H1 (cell line): ENCODE results near the gene PLTP. TPM values are rescaled to one million over a fixed set of nuclear protein-coding genes. Genes with fewer than 3 reads are reported as not detected.

Source experiments
- CBX8 ChIP-seq: fragments of 300-800, 300-1000 bp; sonication (generic); IDR thresholded peaks from 2 replicates; pipeline ENCODE4 v1.7.1; 2016; ENCODE audit warnings: low read depth, low read length, borderline replicate concordance
- CEBPB ChIP-seq: IDR thresholded peaks from 2 replicates; pipeline ENCODE4 v1.6.1; 2012; ENCODE audit warnings: low read depth, low read length
- CHD2 ChIP-seq: IDR thresholded peaks from 2 replicates; pipeline ENCODE4 v1.6.1; 2012; ENCODE audit warnings: low read length, improper control_type of control experiment
- EGR1 ChIP-seq: IDR thresholded peaks from 2 replicates; pipeline ENCODE4 v1.6.1; 2011; ENCODE audit warnings: low read depth, low read length, borderline replicate concordance
- EP300 ChIP-seq, 2 experiments: IDR thresholded peaks; 1 replicate in 1 of 2; 2 replicates in 1 of 2; pipeline ENCODE4 v1.6.1; 2011 to 2012; ENCODE audit warnings: low read depth in 2 of 2, low read length in 2 of 2, mild to moderate bottlenecking in 2 of 2, borderline replicate concordance in 1 of 2, inconsistent platforms in 1 of 2, moderate library complexity in 1 of 2
- FOSL1 ChIP-seq: IDR thresholded peaks from 2 replicates; pipeline ENCODE4 v1.6.1; 2011; ENCODE audit warnings: mild to moderate bottlenecking, low read depth, low read length, moderate library complexity; ENCODE audit not compliant: insufficient read depth
- JUN ChIP-seq: IDR thresholded peaks from 2 replicates; pipeline ENCODE4 v1.6.1; 2011; ENCODE audit warnings: low read depth, mild to moderate bottlenecking, improper control_type of control experiment, low read length
- MAFK ChIP-seq: IDR thresholded peaks from 2 replicates; pipeline ENCODE4 v1.6.1; 2012; ENCODE audit warnings: low read depth, mild to moderate bottlenecking, improper control_type of control experiment, low read length
- MAX ChIP-seq: IDR thresholded peaks from 2 replicates; pipeline ENCODE4 v1.6.1; 2012; ENCODE audit warnings: inconsistent platforms
- POLR2A ChIP-seq, 2 experiments: IDR thresholded peaks; 1 replicate in 1 of 2; 2 replicates in 1 of 2; pipeline ENCODE4 v1.6.1; 2011; ENCODE audit warnings: low read depth in 2 of 2, low read length in 2 of 2, mild to moderate bottlenecking in 2 of 2; ENCODE audit errors: control extremely low read depth in 1 of 2
- RBBP5 ChIP-seq: IDR thresholded peaks from 2 replicates; pipeline ENCODE4 v1.7.1; 2012; ENCODE audit warnings: low read depth, mild to moderate bottlenecking, inconsistent platforms, low read length, moderate library complexity, borderline replicate concordance
- RFX5 ChIP-seq: IDR thresholded peaks from 2 replicates; pipeline ENCODE4 v1.6.1; 2011; ENCODE audit warnings: low read depth, low read length, improper control_type of control experiment, borderline replicate concordance
- RNF2 ChIP-seq: fragments of 200-900, 300-1000 bp; sonication (generic); IDR thresholded peaks from 2 replicates; pipeline ENCODE4 v1.7.1; 2016; ENCODE audit warnings: borderline replicate concordance, low read depth, mild to moderate bottlenecking, antibody characterized with exemption, low read length; ENCODE audit not compliant: poor library complexity, severe bottlenecking; ENCODE audit errors: missing control alignments
- SIRT6 ChIP-seq: IDR thresholded peaks from one replicate; pipeline ENCODE4 v1.7.1; 2012; ENCODE audit warnings: low read length, inconsistent platforms
- SIX5 ChIP-seq: IDR thresholded peaks from 2 replicates; pipeline ENCODE4 v1.6.1; 2011; ENCODE audit warnings: mild to moderate bottlenecking, low read depth, low read length
- SP1 ChIP-seq: IDR thresholded peaks from 2 replicates; pipeline ENCODE4 v1.6.1; 2011; ENCODE audit warnings: low read depth, low read length
- SP2 ChIP-seq: IDR thresholded peaks from 2 replicates; pipeline ENCODE4 v1.6.1; 2012; ENCODE audit warnings: mild to moderate bottlenecking, low read length, inconsistent platforms
- TCF12 ChIP-seq: IDR thresholded peaks from 2 replicates; pipeline ENCODE4 v1.6.1; 2011; ENCODE audit warnings: low read depth, mild to moderate bottlenecking, low read length
- TEAD4 ChIP-seq: IDR thresholded peaks from 2 replicates; pipeline ENCODE4 v1.6.1; 2012; ENCODE audit warnings: low read depth, low read length, inconsistent platforms, mixed read lengths
- polyA plus RNA-seq, 7 experiments: library from polyadenylated mRNA; depleted of rRNA in 3 of 7; stranded (reverse) in 5 of 7; unstranded in 2 of 7; fragments of >200 nt in 5 of 7; fragments of 200-250 nt in 2 of 7; gene quantifications; 1 replicate in 5 of 7; 2 replicates in 1 of 7; 4 replicates in 1 of 7; pipeline versions ENCODE4 v1.2.1 to v1.2.3, GENCODE V29; 2011 to 2013; ENCODE audit warnings: missing spikeins in 2 of 7, mixed read lengths in 2 of 7
- total RNA-seq: library from RNA; stranded (reverse); fragmentation: NEBNext Ultra II Directional; extraction: Animal tissue kit (Norgen Biotek cat#: 25700); gene quantifications from 2 replicates; pipeline ENCODE4 v1.2.1, GENCODE V29; 2021

Gene PLTP
- total and polyA plus RNA-seq, 2 of the 8 experiments (the other 6 are each of a cell fraction or from before 2014, with no cell fraction given) = 120 to 194 TPM

GRCh38 chr20:45853484-45853883, 58.5 kb downstream of the PLTP start (continued):
- peak in 1 of 2 experiments; percentile 56; a peak in 1 of 3 replicates for TF ChIP-seq EP300 (IDR thresholded peaks at IDR 0.05; ENCODE audit: borderline replicate concordance in 1 of 2, low read depth in 2 of 2, low read length in 2 of 2)
- no peak for TF ChIP-seq CHD2
- no peak for TF ChIP-seq TEAD4
- TF ChIP-seq MAX = no peak
- TF ChIP-seq JUN = no peak
- TF ChIP-seq RBBP5 = no peak
- TF ChIP-seq RNF2 = no peak
- 0 out of 2 replicates have a peak, but pooled peaks have one; percentile 52 for TF ChIP-seq SP1
- TF ChIP-seq CBX8 = no peak
- no peak for TF ChIP-seq POLR2A (IDR thresholded peaks at IDR 0.05; ENCODE audit: control extremely low read depth in 1 of 2, low read depth in 2 of 2, low read length in 2 of 2)
- TF ChIP-seq FOSL1 = no peak
- no peak for TF ChIP-seq SIRT6
- no peak for TF ChIP-seq MAFK
- TF ChIP-seq SP2 = no peak
- TF ChIP-seq RFX5 = no peak
- no peak for TF ChIP-seq TCF12
- no peak for TF ChIP-seq SIX5
- peak; percentile 84; the same call in 1 of the 2 replicates for TF ChIP-seq EGR1
- TF ChIP-seq CEBPB = no peak
